Measurements from ENCODE around the gene BZW2.

BZW2 gene

DNA sequence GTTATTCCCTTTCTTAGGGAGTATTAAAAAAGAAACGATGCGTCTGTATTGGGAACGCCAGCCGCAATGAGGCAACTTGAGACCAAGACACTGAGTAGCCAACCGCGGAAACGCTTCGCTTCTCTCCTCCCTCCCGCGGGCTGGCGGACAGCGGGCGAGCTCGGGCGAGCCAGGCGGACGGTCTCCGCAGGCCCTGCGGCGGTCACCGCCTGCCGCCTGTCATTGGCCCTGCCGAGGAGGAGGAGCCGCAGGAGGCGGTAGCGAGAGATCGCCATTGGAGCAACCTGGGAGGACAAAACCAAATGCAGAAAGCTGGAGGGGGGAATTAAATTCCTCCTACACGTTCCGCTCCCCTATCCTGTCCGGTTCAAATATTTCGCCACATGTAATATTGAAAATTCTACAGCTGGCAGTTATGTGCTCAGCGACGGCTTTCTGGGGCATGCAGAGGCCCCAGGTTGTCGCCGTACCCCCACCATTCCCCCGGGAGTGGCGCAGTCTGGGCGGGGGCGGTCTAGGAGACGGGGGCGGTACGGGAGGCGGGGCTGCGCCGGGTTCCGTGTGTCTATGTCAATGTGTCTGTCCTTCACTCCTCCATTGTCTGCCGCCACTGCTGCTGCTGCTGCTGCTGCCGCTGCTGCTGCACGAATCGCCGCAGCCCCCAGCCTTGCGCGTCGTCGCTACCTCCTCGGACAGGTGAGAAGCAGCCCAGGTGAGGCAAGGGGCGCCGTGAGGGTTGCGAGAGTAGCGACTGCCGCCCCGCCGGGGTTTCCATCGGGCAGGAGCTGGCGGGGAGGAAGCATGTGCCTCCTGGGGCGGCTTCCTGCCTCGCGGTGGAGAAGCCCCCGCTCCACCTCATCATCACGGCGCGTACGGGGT lies at the start of gene BZW2, which contains the start of gene ANKMY2:
Gene BZW2 (plus strand): TSS at position 589 of the 879 bp plus-strand sequence. CDS start 19,263 bp downstream, outside the sequence.
Gene ANKMY2 (minus strand): TSS at position 162 of the 879 bp plus-strand sequence. CDS start 181 bp downstream, outside the sequence.
- DNase-seq: peak; percentile 70 to 97 (median 90)

DNA sequence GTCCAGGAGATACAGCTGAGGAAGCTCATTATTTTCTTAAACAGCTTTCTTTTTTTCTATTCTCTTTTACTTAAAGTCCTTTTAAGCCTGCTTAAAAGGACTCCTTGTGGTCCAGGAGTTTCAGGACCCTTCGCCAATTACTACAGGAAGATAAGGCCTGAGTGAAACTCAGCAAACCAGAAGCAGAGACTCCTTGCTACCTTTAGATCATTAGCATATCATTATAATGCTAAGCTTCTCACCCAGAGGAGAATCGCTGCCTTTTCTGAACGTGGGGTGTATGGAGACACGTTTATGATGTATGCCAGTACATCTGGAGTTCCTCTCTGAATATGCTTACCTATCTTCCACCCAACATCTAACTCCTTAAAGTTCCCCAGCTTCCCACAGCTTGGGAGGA lies 48.0 kb upstream of the BZW2 start:
- no peak for DNase-seq

DNA sequence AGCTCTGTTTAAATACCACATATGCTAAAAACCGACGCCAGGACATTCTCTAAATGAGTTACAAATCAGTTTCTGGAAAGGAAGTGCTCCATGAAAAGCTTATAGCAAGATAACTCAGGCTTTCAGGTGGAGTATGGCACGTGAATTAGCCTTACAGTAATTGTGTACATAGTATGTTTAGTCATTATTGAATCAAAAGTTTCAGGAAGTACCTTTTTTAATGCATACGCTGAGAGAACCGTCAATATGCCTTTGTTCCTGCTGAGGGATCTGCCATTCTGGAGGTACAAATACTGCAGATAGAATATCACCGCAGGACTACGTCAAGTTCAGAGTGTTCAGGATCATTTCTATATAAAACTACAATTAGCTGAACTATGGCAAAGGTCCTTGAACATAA lies 46.1 kb upstream of the BZW2 start:
- no peak for DNase-seq

DNA sequence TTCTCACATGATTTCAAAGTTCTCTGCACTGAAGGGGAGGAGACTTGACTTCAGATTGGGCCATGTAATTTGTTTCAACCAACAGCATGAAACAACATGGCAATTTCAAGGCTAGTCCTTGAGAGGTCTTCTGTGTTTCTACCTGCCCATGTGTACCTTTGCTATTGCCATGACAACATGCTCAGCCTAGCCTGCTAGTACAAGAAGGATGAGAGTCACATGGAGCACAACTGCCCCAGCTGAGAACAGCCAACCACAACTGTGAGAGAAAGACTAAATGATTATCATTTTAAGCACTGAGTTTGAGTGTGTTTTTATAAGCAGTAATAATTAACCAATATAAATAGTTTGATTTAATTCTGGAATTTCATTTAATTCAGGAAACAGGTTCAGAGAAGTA lies 42.3 kb upstream of the BZW2 start:
- no peak for DNase-seq

DNA sequence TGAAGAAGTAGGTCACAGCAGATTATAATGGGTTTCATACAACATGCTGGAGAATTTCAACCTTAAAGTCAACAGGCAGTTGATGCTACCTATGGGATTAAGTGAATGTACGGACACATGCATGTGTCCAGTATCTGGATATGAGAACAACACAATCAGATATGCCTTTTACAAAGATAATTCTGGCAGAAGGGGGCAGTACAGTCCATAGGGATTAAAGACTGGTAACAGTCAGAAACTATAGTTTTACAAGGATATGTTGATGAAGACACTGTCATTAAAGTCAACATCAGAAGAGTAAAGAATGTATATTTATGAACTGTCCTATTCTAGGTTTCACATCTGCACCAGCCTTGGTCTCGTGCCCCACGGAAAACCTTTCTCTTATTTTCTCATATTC lies 41.9 kb upstream of the BZW2 start:
- no peak for DNase-seq

DNA sequence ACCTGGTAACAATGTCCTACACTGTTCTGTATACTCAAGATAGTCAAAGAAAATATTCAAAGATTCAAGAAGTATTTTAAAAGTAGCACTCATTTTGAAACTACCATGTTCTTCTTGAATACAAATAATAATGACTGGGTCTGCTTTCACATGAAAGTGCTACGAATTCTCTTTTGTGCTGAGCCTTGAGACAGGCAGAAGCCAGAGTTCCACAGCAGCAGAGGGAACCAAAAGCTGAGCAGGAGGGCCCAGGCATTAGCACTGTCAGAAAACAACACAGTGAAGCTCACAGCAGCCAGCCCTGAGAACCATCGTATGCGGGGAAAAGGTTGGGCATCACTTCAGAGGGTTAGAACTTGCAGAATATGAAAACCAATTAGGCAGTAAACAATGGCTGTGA lies 39.3 kb upstream of the BZW2 start:
- DNase-seq: no peak

DNA sequence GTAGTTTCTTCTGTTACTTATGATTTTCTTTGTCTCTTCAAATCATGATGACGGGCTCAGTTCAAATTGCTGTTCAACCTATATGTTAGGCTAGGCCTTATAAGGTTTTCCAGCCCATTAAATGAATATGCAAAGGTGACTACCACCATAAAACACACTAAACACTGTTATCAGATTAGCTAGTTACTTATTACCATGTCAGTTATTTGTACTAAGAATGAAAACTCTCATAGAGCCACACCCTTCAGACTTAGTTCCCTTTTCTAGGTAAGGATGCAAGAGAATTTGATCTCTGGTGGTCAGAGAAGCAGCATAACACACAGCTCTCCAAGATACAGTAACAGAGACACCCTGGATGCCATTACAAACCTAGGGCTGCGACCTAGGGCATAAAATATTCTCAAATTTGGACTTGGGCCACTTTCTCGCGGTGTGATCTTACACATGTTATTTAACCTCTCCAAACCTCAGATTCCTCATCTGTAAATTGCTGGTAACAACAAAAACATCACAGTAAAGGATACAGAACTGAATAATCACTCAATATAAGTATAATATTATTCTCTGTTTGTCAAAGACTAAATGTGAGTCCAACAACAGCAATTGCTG lies 36.0 kb upstream of the BZW2 start:
- DNase-seq: no peak

DNA sequence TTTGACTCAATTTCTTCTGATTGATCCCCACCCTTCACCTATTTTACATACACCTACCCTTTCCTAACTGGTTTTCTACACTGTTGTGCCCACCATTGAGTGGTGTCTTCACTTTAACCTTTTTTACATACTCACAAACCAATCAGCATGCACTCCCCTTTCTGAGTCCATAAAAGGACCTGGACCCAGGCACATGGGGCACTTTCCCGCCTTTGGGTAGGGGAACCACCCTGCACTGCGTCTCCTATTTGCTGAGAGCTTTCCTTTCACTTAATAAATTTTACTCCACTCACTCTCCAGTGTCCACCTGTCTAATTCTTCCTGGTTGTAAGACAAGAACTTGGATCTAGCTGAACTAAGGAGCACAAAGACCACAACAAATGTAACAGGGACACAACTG lies 34.3 kb upstream of the BZW2 start:
- no peak for DNase-seq

DNA sequence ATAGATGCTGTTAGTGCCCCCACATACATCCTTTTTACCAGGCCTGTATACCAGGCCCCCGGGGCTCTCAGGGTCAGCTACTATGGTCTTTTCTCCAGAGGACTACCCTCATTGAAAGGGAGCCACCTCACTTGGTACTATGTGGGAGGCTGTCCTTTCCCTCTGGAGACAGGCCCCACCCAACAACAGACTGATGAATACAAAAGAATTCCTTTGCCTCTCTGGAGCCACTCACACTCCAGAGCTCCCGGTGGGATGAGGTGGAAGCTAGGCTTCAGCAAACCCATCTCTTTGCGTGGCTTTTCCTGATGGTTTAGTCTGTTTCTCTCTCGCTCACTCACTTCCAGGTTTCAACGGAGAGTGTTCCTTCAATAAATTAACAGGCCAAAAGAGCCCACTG lies 30.8 kb upstream of the BZW2 start:
- no peak for DNase-seq

DNA sequence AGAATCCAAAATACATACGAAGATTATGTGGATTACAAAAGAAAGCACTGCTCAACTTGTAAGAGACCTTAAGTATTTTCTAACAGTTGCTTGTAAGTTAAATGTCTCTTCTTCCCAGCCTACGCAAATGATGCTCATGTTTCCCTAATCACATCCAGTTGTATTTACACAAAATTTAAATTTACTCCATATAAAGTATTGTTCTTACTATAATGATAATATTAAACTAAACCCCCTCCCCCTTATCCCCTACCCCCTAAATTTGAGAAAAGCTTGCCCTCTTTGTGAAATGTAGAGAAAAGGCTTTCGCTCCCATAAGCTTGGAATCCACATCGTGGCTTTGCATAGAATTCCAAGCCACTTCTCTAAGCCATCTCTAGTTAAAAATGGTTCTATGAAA lies 29.9 kb upstream of the BZW2 start:
- no peak for DNase-seq

DNA sequence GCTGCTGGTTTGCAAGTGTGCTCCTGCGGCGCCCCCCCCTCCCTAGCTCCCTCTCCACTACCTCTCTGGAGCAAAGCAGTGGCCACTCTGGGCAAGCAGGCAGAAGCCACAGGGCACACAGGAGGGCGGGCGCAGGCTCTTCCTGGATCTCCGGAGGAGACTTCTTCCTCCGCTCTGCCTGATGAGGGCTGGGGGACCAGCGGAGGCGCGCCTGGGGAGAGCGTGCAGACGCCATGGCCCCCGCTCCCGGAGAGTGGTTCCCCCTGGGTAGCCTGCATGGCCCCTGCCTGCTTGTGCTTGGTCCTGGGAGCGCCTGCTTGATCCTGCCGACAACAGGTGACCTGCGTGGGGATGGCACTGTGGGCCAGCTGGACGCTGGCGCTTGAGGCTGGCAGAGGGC lies 29.4 kb upstream of the BZW2 start:
- peak in 1 of 58 donors; percentile 11 for DNase-seq

DNA sequence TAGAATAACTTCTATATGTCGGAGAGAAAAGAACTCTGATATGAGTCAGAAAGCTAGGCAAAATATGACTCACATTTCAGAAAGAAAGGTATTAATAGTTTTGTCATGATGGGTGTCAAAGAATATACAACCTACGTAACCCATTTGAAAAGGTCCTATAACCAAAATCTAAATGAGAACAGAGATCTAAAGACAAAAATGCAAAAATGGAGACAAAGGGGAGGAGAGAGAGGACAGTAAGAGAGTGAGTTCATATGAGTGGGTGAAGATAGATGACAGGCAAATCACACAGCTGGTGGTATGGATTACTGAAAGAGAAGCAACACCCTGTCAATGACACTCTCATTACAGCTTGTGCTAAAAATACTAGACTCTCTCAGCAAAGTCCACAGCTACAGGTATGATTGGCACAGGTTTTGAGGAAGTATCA lies 26.0 kb upstream of the BZW2 start:
- DNase-seq: no peak

DNA sequence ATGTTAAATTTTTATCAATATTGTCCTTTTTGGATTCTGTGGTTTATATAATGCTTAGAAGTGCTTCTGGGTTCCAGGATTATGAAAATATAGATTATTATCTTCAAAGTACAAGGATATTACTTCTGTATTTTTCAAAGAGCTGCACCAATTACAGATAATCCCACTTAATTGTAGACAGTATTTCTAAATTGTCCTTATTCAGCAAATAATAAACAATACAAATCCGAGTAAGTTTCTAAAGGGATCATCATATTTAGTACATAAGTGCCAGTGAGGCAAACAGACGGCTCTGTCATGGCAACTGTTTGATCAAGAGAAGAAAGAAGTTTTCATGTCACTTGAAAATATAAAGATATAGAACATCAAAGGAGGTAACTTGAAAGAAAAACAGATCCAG lies 19.6 kb upstream of the BZW2 start:
- DNase-seq: no peak

DNA sequence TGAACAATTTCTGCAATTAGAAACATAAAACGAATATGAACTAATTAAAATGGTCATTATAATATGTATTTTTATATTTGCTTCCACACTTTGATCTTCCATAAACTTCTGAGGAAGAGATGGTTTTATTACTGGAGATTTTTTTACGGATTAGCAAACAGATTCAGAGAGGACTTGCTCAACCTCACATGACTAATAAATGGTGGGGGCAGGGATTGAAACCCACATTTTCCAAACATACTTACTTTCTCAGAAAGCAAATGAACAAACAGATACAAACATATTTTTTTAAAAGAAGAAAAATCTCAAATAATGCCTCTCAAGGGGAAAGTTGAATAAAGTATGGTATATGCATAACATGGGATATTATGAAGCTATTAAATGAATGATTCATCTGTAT lies 18.7 kb upstream of the BZW2 start:
- DNase-seq: no peak

DNA sequence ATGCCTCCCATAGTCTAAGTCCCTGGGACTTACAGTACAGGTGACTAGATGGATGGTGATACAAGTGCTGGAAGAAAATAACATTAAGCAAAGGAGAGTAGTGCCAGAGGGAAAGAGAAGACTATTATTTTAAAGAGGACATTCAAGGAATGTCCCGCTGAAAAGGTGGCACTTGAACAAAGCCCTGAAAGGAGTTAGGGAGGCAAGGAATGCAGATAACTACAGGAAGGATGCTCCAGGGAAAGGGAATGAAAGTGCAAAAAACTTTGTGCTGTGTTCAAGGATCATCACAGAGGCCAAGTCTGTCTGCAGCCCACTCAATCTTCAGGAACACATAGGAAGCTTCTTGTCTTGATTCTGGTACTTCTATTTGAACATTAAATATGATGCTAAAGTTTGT lies 15.3 kb upstream of the BZW2 start:
- DNase-seq: no peak

DNA sequence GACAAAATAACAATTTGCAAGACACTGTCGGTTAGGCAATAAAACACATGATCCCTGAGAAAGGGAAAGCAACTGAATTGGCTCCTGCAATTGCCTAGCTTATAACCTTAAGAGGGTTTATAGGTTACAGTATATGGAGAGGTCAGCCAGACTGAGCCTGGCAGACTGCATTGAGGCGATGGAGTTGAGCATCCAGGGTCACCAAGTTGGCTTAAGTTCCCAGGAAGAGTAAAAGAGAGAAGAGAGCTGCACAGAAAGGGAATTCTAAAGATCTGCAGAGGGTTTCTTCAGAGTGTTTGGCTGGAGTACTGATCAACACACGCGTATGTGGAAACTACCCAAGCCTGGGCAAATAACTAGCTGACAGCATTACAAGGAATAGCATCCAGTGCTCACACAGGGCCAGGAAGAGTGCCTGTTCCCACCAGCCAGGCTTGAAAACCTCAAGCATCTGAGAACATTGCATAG lies 11.7 kb upstream of the BZW2 start:
- DNase-seq: peak in 6 of 58 donors; percentile 6 to 48 (median 14)

DNA sequence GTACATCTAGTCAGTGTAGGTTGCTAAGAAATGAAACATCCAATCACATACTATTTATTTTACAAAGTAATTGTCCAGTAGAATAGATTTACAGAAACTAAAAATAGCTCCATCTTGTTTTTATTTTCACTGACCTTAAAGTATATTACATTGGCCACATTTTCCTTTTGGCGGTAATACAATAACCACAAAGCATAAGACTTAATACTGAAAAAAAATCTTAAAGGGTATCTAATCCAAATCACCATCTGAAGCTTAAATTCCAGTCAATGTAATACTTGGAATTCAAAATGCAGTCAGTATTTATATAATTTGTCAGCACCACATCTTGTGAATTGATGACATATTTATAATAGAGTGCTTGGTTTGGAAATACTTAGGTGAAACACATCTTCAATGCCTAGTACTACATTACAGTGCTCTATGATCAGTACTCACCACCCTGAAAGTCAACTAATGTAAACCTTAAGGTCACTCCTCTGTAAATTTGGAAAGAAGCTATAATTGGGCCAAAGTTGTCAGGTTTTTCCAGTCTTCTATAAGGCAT lies 9.4 kb upstream of the BZW2 start:
- DNase-seq: no peak

DNA sequence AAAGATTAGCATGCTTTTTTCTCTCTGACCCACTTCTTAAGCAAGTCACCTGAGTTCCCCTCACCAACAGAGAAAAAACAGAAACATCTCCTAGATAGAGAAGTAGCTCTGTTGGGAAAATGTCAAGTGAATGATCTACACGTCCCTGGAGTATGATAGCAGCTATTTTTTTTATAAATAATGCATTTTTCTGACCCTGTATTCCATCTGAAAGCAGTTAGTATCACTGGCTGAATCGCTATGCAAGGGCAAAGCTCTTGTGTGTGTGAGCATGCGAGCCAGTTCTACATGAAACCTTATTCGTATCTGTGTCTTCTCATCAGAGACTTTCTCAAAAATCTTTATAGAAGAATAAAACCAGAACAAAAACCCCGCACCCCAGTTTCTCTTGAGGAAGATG lies 8.6 kb upstream of the BZW2 start:
- no peak for DNase-seq

DNA sequence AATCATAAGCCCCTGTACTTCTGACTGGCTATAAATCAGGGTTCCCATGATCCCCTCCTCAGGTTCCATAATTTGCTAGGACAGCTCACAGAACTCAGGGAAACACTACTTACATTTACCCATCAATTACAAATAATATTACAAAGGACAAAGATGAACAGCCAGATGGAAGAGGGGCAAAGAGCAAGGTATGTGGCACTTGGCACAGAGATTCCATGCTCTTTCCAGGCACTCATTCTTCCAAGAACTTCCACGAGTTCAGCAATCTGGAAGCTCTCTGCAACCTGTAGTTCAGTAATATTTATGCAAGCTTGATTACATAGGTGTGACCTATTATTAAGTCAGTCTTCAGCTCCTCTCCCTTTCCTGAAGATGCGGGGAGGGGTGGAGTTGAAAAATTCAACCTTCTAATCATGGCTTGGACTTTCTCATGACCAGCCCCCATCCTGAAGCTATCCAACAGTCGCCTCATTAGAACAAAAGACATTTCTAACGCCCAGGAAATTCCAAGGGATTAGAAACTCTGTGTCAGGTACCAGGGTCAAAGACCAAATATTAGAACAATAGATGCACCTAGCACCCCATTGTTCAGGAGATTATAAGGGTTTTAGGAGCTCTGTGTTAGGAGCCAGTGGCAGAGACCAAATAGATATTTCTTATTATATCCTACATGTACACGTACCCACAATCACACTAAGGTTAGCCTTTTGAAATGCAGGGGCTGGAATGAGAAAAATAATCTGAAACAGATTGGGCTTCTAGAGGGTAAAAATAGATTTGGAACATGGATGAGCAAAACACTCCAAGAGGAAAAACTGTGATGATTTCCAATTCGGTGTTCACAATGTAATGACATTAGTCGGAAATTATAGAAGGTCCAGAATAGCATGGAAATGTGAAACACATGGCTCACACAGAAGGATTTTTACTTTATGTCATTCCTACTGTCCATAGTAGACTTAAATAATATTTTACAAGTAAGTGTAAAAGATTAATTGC lies 7.4 kb upstream of the BZW2 start:
- no peak for DNase-seq

DNA sequence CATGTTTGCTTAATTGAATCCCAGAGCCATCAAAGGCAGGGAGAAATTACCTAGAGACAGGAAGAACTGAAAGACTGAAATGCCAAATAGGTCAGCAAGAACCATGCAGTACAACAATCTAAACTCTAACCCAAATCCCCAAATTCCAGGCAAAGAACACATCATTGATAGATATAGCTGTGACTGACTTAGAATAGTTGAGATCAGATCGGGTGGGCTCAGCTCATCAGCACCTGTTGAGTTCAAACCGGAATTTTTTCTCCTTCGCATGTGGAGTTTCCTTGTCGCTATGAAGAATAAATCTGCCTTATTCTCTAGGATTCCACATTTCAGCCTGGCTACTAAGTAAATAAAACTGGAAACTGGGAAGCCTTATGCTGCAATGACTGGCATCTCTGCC lies 1.8 kb upstream of the BZW2 start:
- DNase-seq: no peak

Data from anterior cingulate cortex (tissue), 58 donors.